Measurements from ENCODE around the gene HMOX2.

The HMOX2 gene

GRCh38 chr16:4443986-4444385 is 32.2 kb upstream of the HMOX2 start:
- H3K36me3 ChIP-seq (ENCODE audit: control insufficient read depth in 1 of 2, insufficient read depth in 2 of 2, low read length in 2 of 2): peaks cover 58 to 87% of the 10 kb centered on the region in 2 donors
- no peaks in the 10 kb centered on the region for H3K27me3 ChIP-seq (ENCODE audit: low read depth, low read length)
- no peaks in the 10 kb centered on the region for H3K4me1 ChIP-seq (ENCODE audit: control insufficient read depth in 1 of 2, insufficient read depth in 2 of 2, low read length in 2 of 2)
- H3K27ac ChIP-seq (ENCODE audit: low read length): no peak overlapping the region
- H3K4me3 ChIP-seq (ENCODE audit: low read depth in 1 of 2, low read length in 2 of 2): no peak overlapping the region
- no peaks in the 10 kb centered on the region for H3K9me3 ChIP-seq (ENCODE audit: control insufficient read depth in 1 of 2, low read length in 2 of 2)

GRCh38 chr16:4450430-4450829 is 25.8 kb upstream of the HMOX2 start:
- Histone ChIP-seq H3K9me3 (ENCODE audit: control insufficient read depth in 1 of 2, low read length in 2 of 2) (no peaks in the 10 kb centered on the region), H3K4me3 (ENCODE audit: low read depth in 1 of 2, low read length in 2 of 2) (no peak overlapping the region), H3K4me1 (ENCODE audit: control insufficient read depth in 1 of 2, insufficient read depth in 2 of 2, low read length in 2 of 2) (no peaks in the 10 kb centered on the region), H3K36me3 (ENCODE audit: control insufficient read depth in 1 of 2, insufficient read depth in 2 of 2, low read length in 2 of 2) (peaks cover 51 to 85% of the 10 kb centered on the region in 2 donors), H3K27ac (ENCODE audit: low read length) (no peak overlapping the region), H3K27me3 (ENCODE audit: low read depth, low read length) (no peaks in the 10 kb centered on the region)

GRCh38 chr16:4450931-4451519 is 25.2 kb upstream of the HMOX2 start:
- Histone ChIP-seq H3K4me3 (ENCODE audit: low read depth in 1 of 2, low read length in 2 of 2) (no peak overlapping the region), H3K27me3 (ENCODE audit: low read depth, low read length) (no peaks in the 10 kb centered on the region)

GRCh38 chr16:4452674-4453073 is 23.5 kb upstream of the HMOX2 start:
- Histone ChIP-seq H3K27ac (ENCODE audit: low read length) (no peak overlapping the region), H3K36me3 (ENCODE audit: control insufficient read depth in 1 of 2, insufficient read depth in 2 of 2, low read length in 2 of 2) (peaks cover 59 to 83% of the 10 kb centered on the region in 2 donors), H3K27me3 (ENCODE audit: low read depth, low read length) (no peaks in the 10 kb centered on the region), H3K9me3 (ENCODE audit: control insufficient read depth in 1 of 2, low read length in 2 of 2) (no peaks in the 10 kb centered on the region), H3K4me3 (ENCODE audit: low read depth in 1 of 2, low read length in 2 of 2) (no peak overlapping the region), H3K4me1 (ENCODE audit: control insufficient read depth in 1 of 2, insufficient read depth in 2 of 2, low read length in 2 of 2) (no peaks in the 10 kb centered on the region)

More at GRCh38 chr16:4450931-4451519, 25.2 kb upstream of the HMOX2 start:
- Histone ChIP-seq H3K9me3 (ENCODE audit: control insufficient read depth in 1 of 2, low read length in 2 of 2) (no peaks in the 10 kb centered on the region), H3K27ac (ENCODE audit: low read length) (no peak overlapping the region), H3K4me1 (ENCODE audit: control insufficient read depth in 1 of 2, insufficient read depth in 2 of 2, low read length in 2 of 2) (no peaks in the 10 kb centered on the region), H3K36me3 (ENCODE audit: control insufficient read depth in 1 of 2, insufficient read depth in 2 of 2, low read length in 2 of 2) (peaks cover 57 to 85% of the 10 kb centered on the region in 2 donors)

- Histone ChIP-seq H3K27ac (ENCODE audit: low read length) (no peak overlapping the region), H3K9me3 (ENCODE audit: control insufficient read depth in 1 of 2, low read length in 2 of 2) (no peaks in the 10 kb centered on the region), H3K36me3 (ENCODE audit: control insufficient read depth in 1 of 2, insufficient read depth in 2 of 2, low read length in 2 of 2) (peaks cover 59 to 72% of the 10 kb centered on the region in 2 donors), H3K4me1 (ENCODE audit: control insufficient read depth in 1 of 2, insufficient read depth in 2 of 2, low read length in 2 of 2) (no peaks in the 10 kb centered on the region), H3K4me3 (ENCODE audit: low read depth in 1 of 2, low read length in 2 of 2) (no peak overlapping the region), H3K27me3 (ENCODE audit: low read depth, low read length) (no peaks in the 10 kb centered on the region)
Measured at GRCh38 chr16:4454623-4455022, 21.6 kb upstream of the HMOX2 start.

- Histone ChIP-seq H3K27me3 (ENCODE audit: low read depth, low read length) (no peaks in the 10 kb centered on the region), H3K4me3 (ENCODE audit: low read depth in 1 of 2, low read length in 2 of 2) (no peak overlapping the region), H3K27ac (ENCODE audit: low read length) (no peak overlapping the region), H3K4me1 (ENCODE audit: control insufficient read depth in 1 of 2, insufficient read depth in 2 of 2, low read length in 2 of 2) (no peaks in the 10 kb centered on the region), H3K36me3 (ENCODE audit: control insufficient read depth in 1 of 2, insufficient read depth in 2 of 2, low read length in 2 of 2) (peaks cover 58 to 67% of the 10 kb centered on the region in 2 donors), H3K9me3 (ENCODE audit: control insufficient read depth in 1 of 2, low read length in 2 of 2) (no peaks in the 10 kb centered on the region)
Measured at GRCh38 chr16:4455081-4455480, 21.1 kb upstream of the HMOX2 start.

GRCh38 chr16:4455951-4456350 is 20.2 kb upstream of the HMOX2 start:
- H3K4me3 ChIP-seq (ENCODE audit: low read depth in 1 of 2, low read length in 2 of 2): no peak overlapping the region
- H3K9me3 ChIP-seq (ENCODE audit: control insufficient read depth in 1 of 2, low read length in 2 of 2): no peaks in the 10 kb centered on the region
- H3K27me3 ChIP-seq (ENCODE audit: low read depth, low read length): no peaks in the 10 kb centered on the region
- H3K36me3 ChIP-seq (ENCODE audit: control insufficient read depth in 1 of 2, insufficient read depth in 2 of 2, low read length in 2 of 2): peaks cover 49 to 58% of the 10 kb centered on the region in 2 donors
- H3K27ac ChIP-seq (ENCODE audit: low read length): no peak overlapping the region
- H3K4me1 ChIP-seq (ENCODE audit: control insufficient read depth in 1 of 2, insufficient read depth in 2 of 2, low read length in 2 of 2): no peaks in the 10 kb centered on the region

- Histone ChIP-seq H3K4me1 (ENCODE audit: control insufficient read depth in 1 of 2, insufficient read depth in 2 of 2, low read length in 2 of 2) (no peaks in the 10 kb centered on the region), H3K27me3 (ENCODE audit: low read depth, low read length) (no peaks in the 10 kb centered on the region), H3K36me3 (ENCODE audit: control insufficient read depth in 1 of 2, insufficient read depth in 2 of 2, low read length in 2 of 2) (peaks cover 25 to 47% of the 10 kb centered on the region in 2 donors), H3K27ac (ENCODE audit: low read length) (no peak overlapping the region), H3K9me3 (ENCODE audit: control insufficient read depth in 1 of 2, low read length in 2 of 2) (no peaks in the 10 kb centered on the region), H3K4me3 (ENCODE audit: low read depth in 1 of 2, low read length in 2 of 2) (no peak overlapping the region)
Measured at GRCh38 chr16:4460936-4461249, 15.3 kb upstream of the HMOX2 start.

GRCh38 chr16:4461250-4462085 is 14.7 kb upstream of the HMOX2 start:
- Histone ChIP-seq H3K36me3 (ENCODE audit: control insufficient read depth in 1 of 2, insufficient read depth in 2 of 2, low read length in 2 of 2) (peaks cover 20 to 47% of the 10 kb centered on the region in 2 donors), H3K27ac (ENCODE audit: low read length) (no peak overlapping the region), H3K4me1 (ENCODE audit: control insufficient read depth in 1 of 2, insufficient read depth in 2 of 2, low read length in 2 of 2) (no peaks in the 10 kb centered on the region), H3K27me3 (ENCODE audit: low read depth, low read length) (no peaks in the 10 kb centered on the region), H3K9me3 (ENCODE audit: control insufficient read depth in 1 of 2, low read length in 2 of 2) (no peaks in the 10 kb centered on the region), H3K4me3 (ENCODE audit: low read depth in 1 of 2, low read length in 2 of 2) (no peak overlapping the region)

- Histone ChIP-seq H3K36me3 (ENCODE audit: control insufficient read depth in 1 of 2, insufficient read depth in 2 of 2, low read length in 2 of 2) (peaks cover 17 to 41% of the 10 kb centered on the region in 2 donors), H3K9me3 (ENCODE audit: control insufficient read depth in 1 of 2, low read length in 2 of 2) (no peaks in the 10 kb centered on the region), H3K27me3 (ENCODE audit: low read depth, low read length) (no peaks in the 10 kb centered on the region), H3K4me1 (ENCODE audit: control insufficient read depth in 1 of 2, insufficient read depth in 2 of 2, low read length in 2 of 2) (no peaks in the 10 kb centered on the region), H3K4me3 (ENCODE audit: low read depth in 1 of 2, low read length in 2 of 2) (no peak overlapping the region), H3K27ac (ENCODE audit: low read length) (no peak overlapping the region)
Measured at GRCh38 chr16:4463522-4464163, 12.6 kb upstream of the HMOX2 start.

GRCh38 chr16:4465977-4466779 is 10.0 kb upstream of the HMOX2 start:
- no peak overlapping the region for H3K4me3 ChIP-seq (ENCODE audit: low read depth in 1 of 2, low read length in 2 of 2)
- H3K36me3 ChIP-seq (ENCODE audit: control insufficient read depth in 1 of 2, insufficient read depth in 2 of 2, low read length in 2 of 2): peaks cover 17 to 48% of the 10 kb centered on the region in 2 donors
- no peak overlapping the region for H3K27ac ChIP-seq (ENCODE audit: low read length)
- H3K4me1 ChIP-seq (ENCODE audit: control insufficient read depth in 1 of 2, insufficient read depth in 2 of 2, low read length in 2 of 2): no peaks in the 10 kb centered on the region
- no peaks in the 10 kb centered on the region for H3K27me3 ChIP-seq (ENCODE audit: low read depth, low read length)
- H3K9me3 ChIP-seq (ENCODE audit: control insufficient read depth in 1 of 2, low read length in 2 of 2): no peaks in the 10 kb centered on the region

Measured in muscle layer of duodenum (tissue), 2 donors.